COLO668 (cell line): ENCODE data around the gene URAD.

ENCODE experiments used
- DNase-seq: peaks from one replicate; lab custom pipeline; 2025; ENCODE audit not compliant: unreplicated experiment; lab: John Stamatoyannopoulos, UW

The URAD gene

DNA sequence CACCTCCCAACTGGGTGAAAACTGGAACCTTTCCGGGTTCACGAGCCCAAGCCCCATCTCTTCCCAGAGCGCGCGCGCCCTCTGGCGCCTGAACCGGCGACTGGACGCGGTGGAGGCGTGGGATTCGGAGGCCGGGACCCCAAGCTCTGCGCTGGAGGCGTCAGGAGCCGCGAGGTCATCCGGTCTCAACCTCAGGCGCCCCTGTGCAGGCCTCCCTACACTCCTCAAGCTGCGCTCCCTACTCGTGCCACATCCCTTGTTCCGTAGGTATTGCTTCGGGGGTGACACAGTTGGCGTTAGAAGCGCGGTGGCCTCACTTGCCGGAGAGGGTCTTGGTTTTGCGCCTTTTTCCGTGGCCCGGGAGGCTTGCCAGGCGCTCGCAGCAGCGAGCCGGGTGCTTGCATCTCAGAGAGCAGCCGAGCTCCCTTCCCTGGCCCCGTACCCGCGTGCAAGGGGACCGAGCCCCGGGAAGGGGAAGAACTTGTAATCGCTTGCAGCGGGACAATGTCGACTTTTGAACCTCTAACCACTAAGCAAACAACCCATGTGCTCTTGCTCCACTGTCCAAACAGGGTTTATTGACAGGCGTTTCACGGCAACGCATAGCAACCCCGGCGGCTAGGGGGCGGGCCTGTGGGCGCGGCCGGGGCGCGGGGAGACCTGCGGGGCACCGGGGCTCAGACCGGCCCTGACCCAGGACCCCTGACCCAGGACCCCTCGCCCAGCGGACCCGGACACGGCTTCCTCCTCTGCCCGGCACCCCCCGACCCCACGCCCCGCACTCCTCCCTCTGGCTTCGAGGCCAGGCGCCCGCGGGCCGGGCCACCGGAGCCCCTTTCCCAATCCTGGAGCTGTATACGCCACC is 27.9 kb downstream of the URAD start:
- DNase-seq: peak; percentile 98

DNA sequence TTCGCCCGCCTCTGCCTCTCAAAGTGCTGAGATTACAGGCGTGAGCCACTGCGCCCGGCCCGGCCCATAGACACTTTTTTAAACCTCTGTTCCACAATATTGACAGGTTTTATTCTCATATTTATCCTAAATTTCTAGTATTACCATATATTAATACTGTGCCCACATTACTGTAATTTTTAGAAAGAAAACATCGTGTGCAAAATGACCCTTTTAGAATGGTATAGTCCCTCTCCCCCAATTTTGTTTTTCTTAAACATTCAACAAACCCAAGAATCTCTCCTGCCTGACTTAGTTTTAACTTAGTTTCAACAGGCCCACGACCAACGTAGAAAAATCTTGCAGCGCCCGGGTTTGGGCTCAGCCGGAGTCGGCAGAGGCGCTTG is 28.5 kb downstream of the URAD start:
- DNase-seq: no peak

DNA sequence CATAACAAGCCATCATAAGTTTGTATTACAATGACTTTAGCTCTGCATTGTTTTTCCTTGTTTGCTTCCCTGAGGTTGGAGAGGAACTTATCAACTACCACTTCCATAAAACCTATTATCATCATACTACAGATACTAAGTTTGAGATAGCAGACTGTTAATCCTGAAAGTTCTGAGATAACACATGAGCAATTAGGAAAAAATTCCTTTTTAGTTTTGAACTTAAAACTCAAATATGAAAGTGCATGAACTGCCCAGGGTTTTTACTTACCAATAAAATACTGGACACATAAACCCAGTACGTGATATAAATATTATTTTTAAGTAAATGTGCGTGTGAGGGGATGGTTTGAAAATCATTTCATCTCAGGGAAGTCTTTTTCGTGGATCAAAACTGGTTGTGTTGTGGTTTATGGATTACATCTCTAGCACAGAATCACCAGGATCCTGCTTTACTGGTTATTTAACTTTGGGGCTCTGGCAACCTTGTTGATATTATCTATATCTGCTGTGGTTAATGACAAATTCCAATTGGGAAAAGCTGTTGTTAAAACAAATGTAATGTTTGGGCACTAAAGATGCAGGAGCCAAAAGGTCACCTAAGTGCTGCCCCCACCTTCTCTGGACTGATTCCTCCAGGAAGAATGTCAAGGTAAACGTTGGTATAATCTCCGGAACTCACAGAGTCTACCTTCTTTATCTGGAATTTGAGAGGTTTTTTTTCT is 31.8 kb downstream of the URAD start:
- no peak for DNase-seq

DNA sequence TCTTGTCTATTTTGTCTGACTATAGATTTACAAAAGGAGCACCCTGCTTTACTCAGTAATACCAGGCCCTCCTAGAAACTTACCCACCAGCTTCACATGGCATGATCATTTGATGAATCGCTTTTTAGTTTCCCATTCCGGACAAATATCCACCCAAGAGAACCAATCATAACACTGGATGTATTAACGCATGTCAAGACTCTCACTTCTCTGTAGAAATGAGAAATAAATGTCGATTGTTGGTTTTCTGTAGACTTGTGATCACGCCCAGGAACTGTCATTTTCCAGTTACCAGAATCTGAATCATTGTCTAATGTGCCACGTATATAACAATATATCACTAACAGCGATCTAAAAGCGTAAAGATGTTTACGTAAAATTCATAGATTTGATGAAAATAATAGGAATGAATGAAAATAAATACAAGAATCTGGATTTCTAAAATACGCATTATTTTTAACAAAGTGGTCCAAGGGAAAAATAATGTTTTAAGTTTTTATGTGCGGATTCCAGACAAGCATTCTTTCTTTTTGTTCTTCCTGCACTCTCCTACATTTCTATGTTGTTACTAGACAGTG is 33.4 kb downstream of the URAD start:
- no peak for DNase-seq

DNA sequence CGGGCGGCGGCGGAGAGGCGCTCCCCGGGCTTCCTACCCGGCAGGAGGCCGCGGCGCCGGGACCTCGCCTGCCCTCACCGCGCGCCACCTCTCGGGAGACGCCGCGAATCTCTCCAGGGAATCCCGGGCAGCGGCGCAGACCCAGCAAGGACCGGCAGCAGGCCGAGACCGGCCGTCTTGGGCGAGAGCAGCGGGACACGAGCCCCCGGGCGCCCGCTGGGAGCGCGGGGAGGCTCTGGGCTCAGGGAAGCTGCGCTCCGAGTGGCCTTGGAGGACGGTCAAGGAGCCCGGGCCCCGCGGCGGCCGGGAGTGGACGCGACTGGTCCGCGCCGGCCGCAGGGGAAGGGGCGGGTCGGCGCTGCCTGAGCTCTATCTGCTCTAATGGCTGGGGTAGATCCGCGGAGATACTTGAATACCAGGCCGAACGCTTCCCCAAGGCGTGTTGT is 34.1 kb downstream of the URAD start:
- peak; percentile 94 for DNase-seq

DNA sequence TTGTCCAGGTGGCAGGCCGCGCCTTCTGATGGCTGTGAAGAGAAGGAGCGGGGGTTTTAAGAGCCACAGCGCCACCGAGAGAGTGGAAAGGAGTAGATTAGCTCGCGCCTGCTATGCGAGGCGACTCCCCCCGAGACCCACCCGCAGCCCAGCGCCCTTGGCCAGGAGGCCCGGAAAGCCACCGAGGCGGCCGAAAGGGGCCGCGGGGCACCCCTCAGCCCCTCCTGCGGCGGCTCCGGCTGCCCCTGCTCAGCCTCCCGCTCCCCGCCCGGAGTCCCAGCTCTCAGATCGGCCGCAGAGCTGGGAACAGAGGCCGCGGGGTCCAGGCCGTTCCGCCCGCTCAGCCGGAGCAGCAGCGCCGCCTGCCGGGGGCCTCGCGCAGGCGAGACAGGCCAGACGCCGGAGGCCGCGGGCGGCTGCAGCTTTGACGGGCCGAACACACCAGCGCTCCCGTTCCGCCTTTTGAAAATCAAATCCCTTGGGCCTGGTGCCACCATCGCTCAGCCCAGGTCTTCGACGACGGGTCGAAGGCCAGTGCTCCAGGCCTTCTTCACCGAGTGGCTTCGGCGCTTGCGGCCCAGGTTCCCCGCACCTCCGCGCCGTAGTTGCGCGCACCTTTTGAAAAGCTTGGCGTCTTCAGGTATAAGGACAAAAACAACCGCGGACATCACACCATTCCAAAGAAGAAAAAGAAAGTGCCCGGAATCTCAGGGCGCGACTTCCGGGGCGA is 34.7 kb downstream of the URAD start:
- peak; percentile 99 for DNase-seq

DNA sequence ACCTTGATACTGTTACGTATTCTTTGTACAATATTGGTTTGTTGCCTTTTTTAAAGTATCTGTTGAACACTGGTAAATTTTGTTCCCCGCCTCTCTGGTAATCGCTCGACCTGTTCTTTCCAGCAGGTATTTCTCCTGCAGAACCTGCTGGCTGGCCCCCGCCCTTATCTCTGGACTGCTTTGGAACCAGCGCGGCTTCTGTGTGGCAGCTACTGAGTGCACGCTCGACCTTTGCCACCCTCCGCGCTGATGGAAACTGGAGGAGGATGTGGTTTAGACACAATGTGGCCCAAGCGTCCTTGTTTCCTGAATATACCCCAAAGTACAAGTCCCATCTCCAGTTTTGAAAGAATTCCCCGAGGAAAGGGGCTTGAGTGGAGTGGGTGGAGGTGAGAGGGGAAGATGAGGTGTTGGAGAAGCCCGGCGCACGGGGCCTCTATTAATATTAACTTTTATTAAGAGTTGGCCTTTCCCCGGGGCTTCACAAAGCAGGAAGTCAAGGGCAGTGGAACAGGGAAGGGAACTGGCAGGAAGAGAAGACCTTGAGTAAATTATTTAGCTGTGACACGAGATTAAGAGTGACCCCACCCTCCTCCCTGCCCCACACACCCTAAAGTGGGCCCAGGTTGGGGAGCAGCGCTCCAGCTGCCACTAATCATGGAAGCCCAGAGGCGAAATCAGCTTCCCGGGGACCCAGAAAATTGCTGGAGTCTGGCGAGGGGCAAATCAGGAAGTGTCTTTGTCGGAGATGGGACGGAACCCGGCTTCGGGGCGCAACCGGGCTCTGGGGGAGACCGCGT is 35.4 kb downstream of the URAD start:
- DNase-seq: peak; percentile 74

DNA sequence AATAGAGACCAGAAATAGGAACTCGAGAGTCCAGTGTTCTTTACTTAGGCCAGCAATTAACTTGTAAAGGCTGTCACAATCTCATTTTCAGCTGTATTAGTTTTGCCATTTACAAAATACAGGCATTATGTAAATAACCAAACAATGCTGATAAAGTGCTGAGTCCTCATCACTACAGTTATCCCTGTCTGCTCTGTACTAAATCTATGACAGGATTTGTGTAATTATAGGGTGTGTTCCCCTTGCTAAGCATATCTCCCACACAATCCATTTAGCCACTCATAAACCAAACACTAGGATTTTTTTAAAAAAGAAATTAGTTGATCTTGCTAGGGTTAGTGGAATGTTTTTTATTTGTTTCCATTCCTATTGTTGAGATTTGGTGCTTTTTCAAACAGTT is 45.5 kb downstream of the URAD start:
- DNase-seq: no peak

DNA sequence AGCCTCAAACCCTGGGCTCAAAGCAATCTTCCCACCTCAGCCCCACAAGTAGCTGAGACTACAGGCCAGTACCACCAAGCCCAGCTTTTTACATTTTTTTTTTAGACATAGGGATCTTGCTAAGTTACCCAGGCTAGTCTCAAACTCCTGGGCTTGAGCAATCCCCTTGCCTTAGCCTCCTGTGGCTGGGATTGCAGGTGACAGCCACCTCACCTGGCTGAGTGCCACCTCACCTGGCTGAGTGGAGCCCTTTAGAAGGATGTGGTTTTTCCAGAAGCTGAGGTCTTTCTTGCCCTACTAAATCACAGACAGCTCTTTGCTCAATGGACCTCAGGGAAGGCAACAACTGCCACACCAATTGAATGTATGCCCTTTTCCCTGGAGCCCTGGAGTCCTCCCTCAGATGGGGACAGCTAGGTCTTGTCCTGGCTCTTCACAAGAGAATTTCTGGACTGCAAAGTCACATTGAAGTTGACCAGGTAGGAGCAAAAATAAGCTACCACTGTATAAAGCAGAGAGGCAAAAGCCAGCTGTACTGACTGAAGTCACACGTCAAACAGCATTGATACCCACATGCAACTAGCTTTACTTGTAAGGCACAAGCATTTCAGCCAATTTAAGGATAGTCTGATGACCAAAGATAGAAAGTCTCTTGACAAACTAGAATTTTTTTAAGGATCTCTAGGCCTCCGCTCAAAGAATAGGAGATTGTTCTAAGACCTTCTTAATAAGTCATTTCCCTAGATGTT is 54.7 kb downstream of the URAD start:
- peak; percentile 63 for DNase-seq

DNA sequence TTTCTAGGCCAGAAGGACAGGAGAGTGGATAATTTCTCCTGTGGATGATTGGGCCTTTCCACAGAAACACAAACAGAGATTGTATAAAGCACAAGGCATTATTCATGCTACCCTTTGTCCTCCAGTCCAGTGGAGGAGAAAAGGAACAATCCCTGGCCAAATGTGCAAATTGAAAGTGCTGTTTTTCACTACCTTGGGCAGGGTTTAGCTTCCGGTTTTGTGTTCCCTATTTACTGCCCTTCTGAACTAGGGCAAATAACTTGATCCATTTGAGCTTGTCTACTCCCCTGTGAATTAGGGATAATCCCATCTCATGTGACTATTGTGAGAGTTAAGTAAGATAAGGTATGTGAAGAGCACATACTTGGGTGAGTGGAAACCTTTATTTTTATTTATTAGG is 55.4 kb downstream of the URAD start:
- DNase-seq: no peak

DNA sequence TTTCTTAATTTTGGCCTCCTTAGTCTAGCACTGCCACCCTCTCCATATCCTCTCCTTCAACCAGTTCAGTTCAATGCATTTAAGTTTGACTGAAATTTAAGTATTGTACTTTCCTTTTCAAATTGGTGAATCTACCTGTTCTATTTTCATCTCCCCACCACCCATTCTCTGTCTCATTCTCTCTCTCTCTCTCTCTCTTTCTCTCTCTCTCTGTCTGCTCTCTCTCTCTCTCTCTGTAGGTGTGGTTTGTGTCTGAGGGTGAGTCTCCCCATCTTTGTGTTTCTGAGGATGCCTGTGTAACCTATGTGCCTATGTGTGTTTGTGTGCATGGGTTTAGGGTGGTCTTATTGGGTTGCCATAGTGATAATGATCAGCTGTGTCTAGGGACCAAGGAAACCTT is 58.6 kb downstream of the URAD start:
- no peak for DNase-seq

DNA sequence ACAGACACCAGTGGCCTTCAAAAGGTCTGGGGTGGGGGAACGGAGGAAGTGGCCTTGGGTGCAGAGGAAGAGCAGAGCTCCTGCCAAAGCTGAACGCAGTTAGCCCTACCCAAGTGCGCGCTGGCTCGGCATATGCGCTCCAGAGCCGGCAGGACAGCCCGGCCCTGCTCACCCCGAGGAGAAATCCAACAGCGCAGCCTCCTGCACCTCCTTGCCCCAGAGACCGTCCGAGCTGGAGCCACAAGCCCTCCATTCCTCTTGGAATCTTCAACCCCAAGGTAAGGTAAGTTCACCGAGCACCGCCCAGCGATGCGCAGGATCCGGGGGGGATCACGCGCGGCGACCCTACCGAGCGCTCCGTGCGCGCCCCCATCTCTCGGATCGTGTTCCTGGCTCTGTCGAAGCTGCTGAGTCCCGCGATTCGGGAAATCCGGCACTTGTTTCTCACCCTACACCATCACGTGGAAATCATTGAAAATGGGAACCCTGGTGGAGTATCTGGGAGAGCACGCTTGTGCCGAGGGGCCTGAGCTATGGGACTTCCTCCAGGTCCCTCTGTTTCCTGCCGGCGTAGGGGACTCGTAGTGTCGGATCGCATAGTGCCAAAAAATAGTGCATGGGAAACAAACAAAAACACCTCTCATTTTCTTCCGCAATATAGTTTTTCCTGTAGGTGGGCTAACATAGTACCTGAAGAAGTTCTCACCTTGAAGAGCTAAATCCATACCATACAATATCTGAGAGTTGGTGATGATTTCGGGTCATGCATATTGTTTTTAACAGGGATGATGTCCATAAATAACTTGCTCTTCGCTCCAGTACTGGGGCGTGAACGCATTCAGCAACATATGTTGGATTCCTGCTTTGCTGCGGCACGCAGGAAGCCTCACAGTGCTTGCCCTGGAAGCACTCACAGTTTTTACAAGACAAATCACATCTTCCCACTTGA is 59.4 kb downstream of the URAD start:
- DNase-seq: no peak

DNA sequence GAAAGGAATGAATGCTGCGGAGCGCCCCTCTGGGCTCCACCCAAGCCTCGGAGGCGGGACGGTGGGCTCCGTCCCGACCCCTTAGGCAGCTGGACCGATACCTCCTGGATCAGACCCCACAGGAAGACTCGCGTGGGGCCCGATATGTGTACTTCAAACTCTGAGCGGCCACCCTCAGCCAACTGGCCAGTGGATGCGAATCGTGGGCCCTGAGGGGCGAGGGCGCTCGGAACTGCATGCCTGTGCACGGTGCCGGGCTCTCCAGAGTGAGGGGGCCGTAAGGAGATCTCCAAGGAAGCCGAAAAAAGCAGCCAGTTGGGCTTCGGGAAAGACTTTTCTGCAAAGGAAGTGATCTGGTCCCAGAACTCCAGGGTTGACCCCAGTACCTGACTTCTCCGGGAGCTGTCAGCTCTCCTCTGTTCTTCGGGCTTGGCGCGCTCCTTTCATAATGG is 60.1 kb downstream of the URAD start:
- no peak for DNase-seq
